ENCODE data around the gene TMEM242.
A peak's percentile ranks its signal among the peaks of the same experiment; 100 is the strongest.

TMEM242 gene

GRCh38 chr6:157271911-157272310 is 51.4 kb downstream of the TMEM242 start:
- H3K9me3 ChIP-seq (ENCODE audit: control insufficient read depth in 2 of 2, low read length in 2 of 2): no peaks in the 10 kb centered on the region
- no peak overlapping the region for H3K4me3 ChIP-seq (ENCODE audit: low read length in 2 of 2)
- peaks cover 16% of the 10 kb centered on the region in 2 donors for H3K4me1 ChIP-seq (ENCODE audit: control insufficient read depth in 2 of 2, insufficient read depth in 2 of 2, low read length in 2 of 2)
- H3K27ac ChIP-seq (ENCODE audit: low read depth in 2 of 2, low read length in 2 of 2): no peak overlapping the region
- no peaks in the 10 kb centered on the region for H3K36me3 ChIP-seq (ENCODE audit: control insufficient read depth in 2 of 2, insufficient read depth in 2 of 2, low read length in 2 of 2)
- no peaks in the 10 kb centered on the region for H3K27me3 ChIP-seq (ENCODE audit: control insufficient read depth in 2 of 2, insufficient read depth in 2 of 2, low read length in 2 of 2)
- no peak overlapping the region for H3K9ac ChIP-seq (ENCODE audit: low read depth in 1 of 2, low read length in 2 of 2)

GRCh38 chr6:157271441-157271840 is 51.9 kb downstream of the TMEM242 start:
- Histone ChIP-seq H3K27me3 (ENCODE audit: control insufficient read depth in 2 of 2, insufficient read depth in 2 of 2, low read length in 2 of 2) (no peaks in the 10 kb centered on the region), H3K36me3 (ENCODE audit: control insufficient read depth in 2 of 2, insufficient read depth in 2 of 2, low read length in 2 of 2) (no peaks in the 10 kb centered on the region), H3K27ac (ENCODE audit: low read depth in 2 of 2, low read length in 2 of 2) (no peak overlapping the region), H3K9ac (ENCODE audit: low read depth in 1 of 2, low read length in 2 of 2) (no peak overlapping the region), H3K9me3 (ENCODE audit: control insufficient read depth in 2 of 2, low read length in 2 of 2) (no peaks in the 10 kb centered on the region), H3K4me3 (ENCODE audit: low read length in 2 of 2) (no peak overlapping the region), H3K4me1 (ENCODE audit: control insufficient read depth in 2 of 2, insufficient read depth in 2 of 2, low read length in 2 of 2) (peaks cover 16% of the 10 kb centered on the region in 2 donors)

GRCh38 chr6:157270916-157271315 is 52.4 kb downstream of the TMEM242 start:
- Histone ChIP-seq H3K36me3 (ENCODE audit: control insufficient read depth in 2 of 2, insufficient read depth in 2 of 2, low read length in 2 of 2) (no peaks in the 10 kb centered on the region), H3K27ac (ENCODE audit: low read depth in 2 of 2, low read length in 2 of 2) (no peak overlapping the region), H3K4me1 (ENCODE audit: control insufficient read depth in 2 of 2, insufficient read depth in 2 of 2, low read length in 2 of 2) (peaks cover 16% of the 10 kb centered on the region in 2 donors), H3K9ac (ENCODE audit: low read depth in 1 of 2, low read length in 2 of 2) (no peak overlapping the region), H3K4me3 (ENCODE audit: low read length in 2 of 2) (no peak overlapping the region), H3K9me3 (ENCODE audit: control insufficient read depth in 2 of 2, low read length in 2 of 2) (no peaks in the 10 kb centered on the region), H3K27me3 (ENCODE audit: control insufficient read depth in 2 of 2, insufficient read depth in 2 of 2, low read length in 2 of 2) (no peaks in the 10 kb centered on the region)

GRCh38 chr6:157270308-157270707 is 53.0 kb downstream of the TMEM242 start:
- Histone ChIP-seq H3K9me3 (ENCODE audit: control insufficient read depth in 2 of 2, low read length in 2 of 2) (no peaks in the 10 kb centered on the region), H3K36me3 (ENCODE audit: control insufficient read depth in 2 of 2, insufficient read depth in 2 of 2, low read length in 2 of 2) (no peaks in the 10 kb centered on the region)

GRCh38 chr6:157269261-157269794 is 54.0 kb downstream of the TMEM242 start:
- no peaks in the 10 kb centered on the region for H3K9me3 ChIP-seq (ENCODE audit: control insufficient read depth in 2 of 2, low read length in 2 of 2)
- no peaks in the 10 kb centered on the region for H3K36me3 ChIP-seq (ENCODE audit: control insufficient read depth in 2 of 2, insufficient read depth in 2 of 2, low read length in 2 of 2)
- H3K4me3 ChIP-seq (ENCODE audit: low read length in 2 of 2): peak overlapping the region; percentile 10 to 35
- H3K27ac ChIP-seq (ENCODE audit: low read depth in 2 of 2, low read length in 2 of 2): peak overlapping the region; percentile 18 to 35
- no peak overlapping the region for H3K9ac ChIP-seq (ENCODE audit: low read depth in 1 of 2, low read length in 2 of 2)
- H3K27me3 ChIP-seq (ENCODE audit: control insufficient read depth in 2 of 2, insufficient read depth in 2 of 2, low read length in 2 of 2): no peaks in the 10 kb centered on the region
- H3K4me1 ChIP-seq (ENCODE audit: control insufficient read depth in 2 of 2, insufficient read depth in 2 of 2, low read length in 2 of 2): peaks cover 12 to 16% of the 10 kb centered on the region in 2 donors

More at GRCh38 chr6:157270308-157270707, 53.0 kb downstream of the TMEM242 start:
- H3K27ac ChIP-seq (ENCODE audit: low read depth in 2 of 2, low read length in 2 of 2): no peak overlapping the region
- peaks cover 15 to 16% of the 10 kb centered on the region in 2 donors for H3K4me1 ChIP-seq (ENCODE audit: control insufficient read depth in 2 of 2, insufficient read depth in 2 of 2, low read length in 2 of 2)
- H3K4me3 ChIP-seq (ENCODE audit: low read length in 2 of 2): no peak overlapping the region
- no peaks in the 10 kb centered on the region for H3K27me3 ChIP-seq (ENCODE audit: control insufficient read depth in 2 of 2, insufficient read depth in 2 of 2, low read length in 2 of 2)
- H3K9ac ChIP-seq (ENCODE audit: low read depth in 1 of 2, low read length in 2 of 2): no peak overlapping the region

- H3K9me3 ChIP-seq (ENCODE audit: control insufficient read depth in 2 of 2, low read length in 2 of 2): no peaks in the 10 kb centered on the region
- H3K36me3 ChIP-seq (ENCODE audit: control insufficient read depth in 2 of 2, insufficient read depth in 2 of 2, low read length in 2 of 2): no peaks in the 10 kb centered on the region
- peaks cover 9 to 12% of the 10 kb centered on the region in 2 donors for H3K4me1 ChIP-seq (ENCODE audit: control insufficient read depth in 2 of 2, insufficient read depth in 2 of 2, low read length in 2 of 2)
- H3K27me3 ChIP-seq (ENCODE audit: control insufficient read depth in 2 of 2, insufficient read depth in 2 of 2, low read length in 2 of 2): no peaks in the 10 kb centered on the region
- no peak overlapping the region for H3K4me3 ChIP-seq (ENCODE audit: low read length in 2 of 2)
- H3K27ac ChIP-seq (ENCODE audit: low read depth in 2 of 2, low read length in 2 of 2): peak overlapping the region in 1 of 2 donors; percentile 26
- H3K9ac ChIP-seq (ENCODE audit: low read depth in 1 of 2, low read length in 2 of 2): no peak overlapping the region
These were observed 54.5 kb downstream of the TMEM242 start for GRCh38 chr6:157268835-157269234.

- Histone ChIP-seq H3K9me3 (ENCODE audit: control insufficient read depth in 2 of 2, low read length in 2 of 2) (no peaks in the 10 kb centered on the region), H3K27me3 (ENCODE audit: control insufficient read depth in 2 of 2, insufficient read depth in 2 of 2, low read length in 2 of 2) (no peaks in the 10 kb centered on the region), H3K4me1 (ENCODE audit: control insufficient read depth in 2 of 2, insufficient read depth in 2 of 2, low read length in 2 of 2) (peaks cover 9 to 12% of the 10 kb centered on the region in 2 donors), H3K36me3 (ENCODE audit: control insufficient read depth in 2 of 2, insufficient read depth in 2 of 2, low read length in 2 of 2) (no peaks in the 10 kb centered on the region), H3K4me3 (ENCODE audit: low read length in 2 of 2) (no peak overlapping the region), H3K27ac (ENCODE audit: low read depth in 2 of 2, low read length in 2 of 2) (no peak overlapping the region), H3K9ac (ENCODE audit: low read depth in 1 of 2, low read length in 2 of 2) (no peak overlapping the region)
These were observed 54.9 kb downstream of the TMEM242 start for GRCh38 chr6:157268396-157268795.

- peaks cover 9 to 12% of the 10 kb centered on the region in 2 donors for H3K4me1 ChIP-seq (ENCODE audit: control insufficient read depth in 2 of 2, insufficient read depth in 2 of 2, low read length in 2 of 2)
- H3K27ac ChIP-seq (ENCODE audit: low read depth in 2 of 2, low read length in 2 of 2): no peak overlapping the region
- H3K27me3 ChIP-seq (ENCODE audit: control insufficient read depth in 2 of 2, insufficient read depth in 2 of 2, low read length in 2 of 2): no peaks in the 10 kb centered on the region
- no peaks in the 10 kb centered on the region for H3K36me3 ChIP-seq (ENCODE audit: control insufficient read depth in 2 of 2, insufficient read depth in 2 of 2, low read length in 2 of 2)
- H3K4me3 ChIP-seq (ENCODE audit: low read length in 2 of 2): no peak overlapping the region
- no peaks in the 10 kb centered on the region for H3K9me3 ChIP-seq (ENCODE audit: control insufficient read depth in 2 of 2, low read length in 2 of 2)
- no peak overlapping the region for H3K9ac ChIP-seq (ENCODE audit: low read depth in 1 of 2, low read length in 2 of 2)
These were observed 55.7 kb downstream of the TMEM242 start for GRCh38 chr6:157267654-157268053.

- H3K9ac ChIP-seq (ENCODE audit: low read depth in 1 of 2, low read length in 2 of 2): no peak overlapping the region
- no peaks in the 10 kb centered on the region for H3K36me3 ChIP-seq (ENCODE audit: control insufficient read depth in 2 of 2, insufficient read depth in 2 of 2, low read length in 2 of 2)
- peaks cover 9 to 12% of the 10 kb centered on the region in 2 donors for H3K4me1 ChIP-seq (ENCODE audit: control insufficient read depth in 2 of 2, insufficient read depth in 2 of 2, low read length in 2 of 2)
- no peaks in the 10 kb centered on the region for H3K9me3 ChIP-seq (ENCODE audit: control insufficient read depth in 2 of 2, low read length in 2 of 2)
- no peak overlapping the region for H3K27ac ChIP-seq (ENCODE audit: low read depth in 2 of 2, low read length in 2 of 2)
- H3K27me3 ChIP-seq (ENCODE audit: control insufficient read depth in 2 of 2, insufficient read depth in 2 of 2, low read length in 2 of 2): no peaks in the 10 kb centered on the region
- H3K4me3 ChIP-seq (ENCODE audit: low read length in 2 of 2): no peak overlapping the region
These were observed 56.2 kb downstream of the TMEM242 start for GRCh38 chr6:157267109-157267611.

- Histone ChIP-seq H3K27ac (ENCODE audit: low read depth in 2 of 2, low read length in 2 of 2) (no peak overlapping the region), H3K4me3 (ENCODE audit: low read length in 2 of 2) (no peak overlapping the region), H3K4me1 (ENCODE audit: control insufficient read depth in 2 of 2, insufficient read depth in 2 of 2, low read length in 2 of 2) (peaks cover 9 to 12% of the 10 kb centered on the region in 2 donors), H3K27me3 (ENCODE audit: control insufficient read depth in 2 of 2, insufficient read depth in 2 of 2, low read length in 2 of 2) (no peaks in the 10 kb centered on the region), H3K9me3 (ENCODE audit: control insufficient read depth in 2 of 2, low read length in 2 of 2) (no peaks in the 10 kb centered on the region), H3K9ac (ENCODE audit: low read depth in 1 of 2, low read length in 2 of 2) (no peak overlapping the region), H3K36me3 (ENCODE audit: control insufficient read depth in 2 of 2, insufficient read depth in 2 of 2, low read length in 2 of 2) (no peaks in the 10 kb centered on the region)
These were observed 56.8 kb downstream of the TMEM242 start for GRCh38 chr6:157266274-157267101.
